Choroid plexus epithelial cell (primary cell): Measurements from ENCODE around the gene PRR13.
A peak's percentile ranks its signal among the peaks of the same experiment; 100 is the strongest.

Experiments used
- DNase-seq: peaks from one replicate; pipeline ENCODE4 v3.0.0-alpha.2; 2010; ENCODE audit warnings: low read depth
- H3K4me3 ChIP-seq: 2 replicates; pipeline ENCODE4 v1.5.1; 2011; ENCODE audit warnings: low read depth, mild to moderate bottlenecking, control low read depth, low read length, moderate library complexity
- CTCF ChIP-seq: conservative IDR thresholded peaks from 2 replicates; pipeline ENCODE4 v1.5.1; 2011; ENCODE audit warnings: low read depth, mild to moderate bottlenecking, control low read depth, inconsistent platforms, low read length, moderate library complexity

The PRR13 gene

GRCh38 chr12:53461059-53461458, 19.5 kb downstream of the PRR13 start:
- H3K4me3 ChIP-seq: no peak overlapping the region
- TF ChIP-seq CTCF: no peak

GRCh38 chr12:53461591-53461990, 20.1 kb downstream of the PRR13 start:
- H3K4me3 ChIP-seq: no peak overlapping the region
- no peak for DNase-seq
- no peak for TF ChIP-seq CTCF

More at GRCh38 chr12:53461059-53461458, 19.5 kb downstream of the PRR13 start:
- DNase-seq: no peak

GRCh38 chr12:53462935-53463334, 21.4 kb downstream of the PRR13 start:
- no peak overlapping the region for H3K4me3 ChIP-seq
- no peak for TF ChIP-seq CTCF
- no peak for DNase-seq

- H3K4me3 ChIP-seq: no peak overlapping the region
- no peak for TF ChIP-seq CTCF
- no peak for DNase-seq
Observed at GRCh38 chr12:53463802-53464560, 22.4 kb downstream of the PRR13 start.

GRCh38 chr12:53464685-53465418, 23.3 kb downstream of the PRR13 start:
- no peak for DNase-seq
- TF ChIP-seq CTCF: no peak
- no peak overlapping the region for H3K4me3 ChIP-seq

- no peak overlapping the region for H3K4me3 ChIP-seq
- peak; percentile 21 for TF ChIP-seq CTCF
- DNase-seq: no peak
Observed at GRCh38 chr12:53465679-53466078, 24.1 kb downstream of the PRR13 start.
